B cell (primary cell): ENCODE results near the gene PTH2R. TPM values are rescaled to one million over a fixed set of nuclear protein-coding genes. Genes with fewer than 3 reads are reported as not detected.

ENCODE experiments used
- ATAC-seq: fragments of 200-7000 bp; cut with Tn5 transposase; one replicate; pipeline ENCODE4 v1.10.0; 2021; ENCODE audit warnings: low read depth, mild to moderate bottlenecking, moderate number of reproducible peaks, moderate library complexity
- CTCF ChIA-PET: fragments of 350-600 bp; sonication (Branson Sonifier 250); formaldehyde crosslinking; loops from one replicate; lab custom pipeline; 2021; ENCODE audit warnings: antibody characterized with exemption, inconsistent platforms; lab: Charles Lee
- POLR2A ChIA-PET: fragments of 350-600 bp; sonication (Branson Sonifier 250); formaldehyde crosslinking; loops from one replicate; lab custom pipeline; 2021; ENCODE audit warnings: antibody characterized with exemption; lab: Charles Lee
- DNase-seq: peaks from one replicate; pipeline ENCODE4 v3.0.0; 2013
- H2AFZ ChIP-seq: 2 replicates; pipeline ENCODE4 v1.6.1; 2012; ENCODE audit warnings: mild to moderate bottlenecking, low read depth, low read length; ENCODE audit not compliant: insufficient read depth, poor library complexity, severe bottlenecking
- H3K27ac ChIP-seq, 2 donors: 1 replicate in 1 of 2; 2 replicates in 1 of 2; pipeline ENCODE4 v1.5.1; 2012 to 2013; ENCODE audit warnings: low read length in 2 of 2, mild to moderate bottlenecking in 2 of 2, moderate library complexity in 1 of 2
- H3K27me3 ChIP-seq, 4 experiments: fragments of 200-600 bp in 1 of 4; sonication (generic) in 1 of 4; replicated peaks in 1 of 4; 1 replicate in 2 of 4; 2 replicates in 2 of 4; pipeline versions ENCODE4 v1.6.1 to v1.7.0; 2013 to 2016; ENCODE audit warnings: low read length in 3 of 4, mild to moderate bottlenecking in 2 of 4, mixed read lengths in 1 of 4, moderate library complexity in 1 of 4; ENCODE audit not compliant: insufficient read depth in 4 of 4, control insufficient read depth in 3 of 4; ENCODE audit errors: control extremely low read depth in 1 of 4
- H3K36me3 ChIP-seq, 2 experiments: replicated peaks in 1 of 2; 1 replicate in 1 of 2; 2 replicates in 1 of 2; pipeline versions ENCODE4 v1.6.1 to v1.7.1; 2013; ENCODE audit warnings: low read length in 1 of 2; ENCODE audit not compliant: insufficient read depth in 2 of 2, control insufficient read depth in 1 of 2; ENCODE audit errors: control extremely low read depth in 1 of 2, extremely low read depth in 1 of 2
- H3K4me1 ChIP-seq, 2 donors: fragments of 200-600 bp in 1 of 2; sonication (generic) in 1 of 2; 1 replicate in 1 of 2; 2 replicates in 1 of 2; pipeline versions ENCODE4 v1.5.1 to v1.6.1; 2013 to 2017; ENCODE audit warnings: low read length in 2 of 2; ENCODE audit not compliant: control insufficient read depth in 2 of 2, insufficient read depth in 2 of 2
- H3K4me2 ChIP-seq: replicated peaks from 2 replicates; pipeline ENCODE3; 2012; ENCODE audit warnings: mild to moderate bottlenecking, low read depth, low read length; ENCODE audit not compliant: poor library complexity, severe bottlenecking
- H3K4me3 ChIP-seq, 5 experiments: fragments of 200-600 bp in 1 of 5; sonication (generic) in 1 of 5; 1 replicate in 3 of 5; 2 replicates in 2 of 5; pipeline versions ENCODE4 v1.5.1 to v1.7.0; 2011 to 2016; ENCODE audit warnings: low read length in 4 of 5, mild to moderate bottlenecking in 4 of 5, low read depth in 2 of 5, control low read depth in 1 of 5, moderate library complexity in 1 of 5; ENCODE audit not compliant: insufficient read depth in 1 of 5; ENCODE audit errors: control extremely low read depth in 1 of 5, extremely low read depth in 1 of 5
- H3K79me2 ChIP-seq: fragments of 200-600 bp; sonication (generic); one replicate; pipeline ENCODE4 v1.6.0; 2016; ENCODE audit warnings: low read length; ENCODE audit not compliant: control insufficient read depth, insufficient read depth
- H3K9ac ChIP-seq: fragments of 200-600 bp; sonication (generic); 2 replicates; pipeline ENCODE4 v1.6.1; 2017; ENCODE audit warnings: mild to moderate bottlenecking, low read length, moderate library complexity
- H3K9me3 ChIP-seq, 3 donors: one replicate each; pipeline versions ENCODE4 v1.6.1 to v1.7.1; 2013; ENCODE audit warnings: low read length in 2 of 3; ENCODE audit not compliant: control insufficient read depth in 2 of 3, insufficient read depth in 1 of 3; ENCODE audit errors: control extremely low read depth in 1 of 3
- H4K20me1 ChIP-seq: 2 replicates; pipeline ENCODE4 v1.6.0; 2012; ENCODE audit warnings: mild to moderate bottlenecking, low read length; ENCODE audit not compliant: insufficient read depth, control insufficient read depth, poor library complexity, severe bottlenecking
- H3K27ac Mint-ChIP-seq: one replicate; pipeline ENCODE4 v1.8.0; 2021; ENCODE audit warnings: mixed read lengths
- H3K27me3 Mint-ChIP-seq: one replicate; pipeline ENCODE4 v1.8.0; 2021; ENCODE audit warnings: mixed read lengths
- H3K4me1 Mint-ChIP-seq: one replicate; pipeline ENCODE4 v1.8.0; 2021; ENCODE audit warnings: mixed read lengths
- H3K4me3 Mint-ChIP-seq: one replicate; pipeline ENCODE4 v1.8.0; 2021; ENCODE audit warnings: mixed read lengths
- H3K9me3 Mint-ChIP-seq: one replicate; pipeline ENCODE4 v1.8.0; 2022; ENCODE audit warnings: mixed read lengths; ENCODE audit not compliant: insufficient read depth
- CTCF ChIP-seq: fragments of 200-600 bp; IDR thresholded peaks from one replicate; pipeline ENCODE4 v1.8.0; 2022; ENCODE audit warnings: antibody characterized with exemption, mild to moderate bottlenecking
- EZH2 ChIP-seq: IDR thresholded peaks from 2 replicates; pipeline ENCODE4 v1.6.1; 2012; ENCODE audit warnings: borderline replicate concordance, low read depth, mild to moderate bottlenecking, moderate library complexity, low read length; ENCODE audit not compliant: insufficient read depth, poor library complexity, severe bottlenecking
- WGBS: methylation state at CpG from one replicate; pipeline ENCODE4 v1.1.5; 2013; ENCODE audit warnings: missing lambda C conversion rate; ENCODE audit not compliant: insufficient coverage; 5-methylcytosine and 5-hydroxymethylcytosine counted together
- intact Hi-C: fragments of 100-400 bp; cut with micrococcal nuclease; formaldehyde crosslinking; loops from one replicate; pipeline ENCODE4 v1.10.0; 2022
- polyA minus RNA-seq: library from RNA; depleted of rRNA, polyadenylated mRNA; stranded (reverse); fragments of >200 nt; gene quantifications from 2 replicates; pipeline ENCODE4 v1.2.3, GENCODE V29; 2012
- polyA plus RNA-seq: library from polyadenylated mRNA; depleted of rRNA; stranded (reverse); fragments of >200 nt; gene quantifications from 2 replicates; pipeline ENCODE4 v1.2.3, GENCODE V29; 2012
- total RNA-seq, 2 donors: library from RNA; stranded (reverse); fragments of 120-200 nt in 1 of 2; gene quantifications; 1 replicate in 1 of 2; 2 replicates in 1 of 2; pipeline versions ENCODE4 v1.2.3 to v1.2.4, GENCODE V29; 2013 to 2022

The PTH2R gene, protein sequence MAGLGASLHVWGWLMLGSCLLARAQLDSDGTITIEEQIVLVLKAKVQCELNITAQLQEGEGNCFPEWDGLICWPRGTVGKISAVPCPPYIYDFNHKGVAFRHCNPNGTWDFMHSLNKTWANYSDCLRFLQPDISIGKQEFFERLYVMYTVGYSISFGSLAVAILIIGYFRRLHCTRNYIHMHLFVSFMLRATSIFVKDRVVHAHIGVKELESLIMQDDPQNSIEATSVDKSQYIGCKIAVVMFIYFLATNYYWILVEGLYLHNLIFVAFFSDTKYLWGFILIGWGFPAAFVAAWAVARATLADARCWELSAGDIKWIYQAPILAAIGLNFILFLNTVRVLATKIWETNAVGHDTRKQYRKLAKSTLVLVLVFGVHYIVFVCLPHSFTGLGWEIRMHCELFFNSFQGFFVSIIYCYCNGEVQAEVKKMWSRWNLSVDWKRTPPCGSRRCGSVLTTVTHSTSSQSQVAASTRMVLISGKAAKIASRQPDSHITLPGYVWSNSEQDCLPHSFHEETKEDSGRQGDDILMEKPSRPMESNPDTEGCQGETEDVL
- total RNA-seq (0.73 and 0.84 TPM in 2 replicates), polyA plus RNA-seq (0.09 and 0.34 TPM in 2 replicates), polyA minus RNA-seq (0.36 and 0.43 TPM in 2 replicates)
- 0.75 TPM for total RNA-seq (2013)

GRCh38 chr2:208406474-208407451 is at the start of gene PTH2R:
TSS of gene PTH2R (plus strand) at chr2:208406792. CDS start at chr2:208407044, 252 bp downstream.
- 10% methylated on average over 82 of the region's 82 CpGs for WGBS
- H3K79me2 ChIP-seq: no peaks in the 10 kb centered on the region
- H3K4me3 ChIP-seq: peak within 1 kb of the TSS in 2 of 5 experiments; percentile 21 to 24
- H3K27me3 ChIP-seq: peaks cover 0 to 54% (median 27%) of the 10 kb centered on the region in 4 experiments
- Mint-ChIP-seq H3K27ac (no peak within 1 kb of the TSS), H3K4me3 (peak within 1 kb of the TSS; percentile 49), H3K27me3 (peaks cover 66% of the 10 kb centered on the region), H3K4me1 (peaks cover 14% of the 10 kb centered on the region), H3K9me3 (no peaks in the 10 kb centered on the region)
- DNase-seq (peak; percentile 22), ATAC-seq (no peak)
- no peak within 1 kb of the TSS for H3K27ac ChIP-seq
- intact Hi-C loops: no loop called here
- POLR2A ChIA-PET: no interaction called here
- peaks cover 9 to 19% of the 10 kb centered on the region in 2 donors for H3K4me1 ChIP-seq
- no peak within 1 kb of the TSS for H3K9ac ChIP-seq
- no peaks in the 10 kb centered on the region for H3K36me3 ChIP-seq
- TF ChIP-seq CTCF (no peak), EZH2 (no peak)
- peak within 1 kb of the TSS; percentile 65 for H3K4me2 ChIP-seq
- CTCF ChIA-PET: interaction anchor here (0.8 to 0.9 kb wide), 2 partner anchors 20 to 32 kb away, joined by 3 read pairs; no protein-coding TSS in a partner anchor
- H3K9me3 ChIP-seq: peaks cover 0 to 7% (median 1%) of the 10 kb centered on the region in 3 donors
- H4K20me1 ChIP-seq: no peaks in the 10 kb centered on the region
- H2AFZ ChIP-seq: peak within 1 kb of the TSS; percentile 41
